Suprapubic skin (tissue), 3 donors: ENCODE results near the gene CERS6.

Source experiments
- CTCF ChIP-seq, 2 donors: fragments of 200-600 bp in 1 of 2; fragments of 450-650 bp in 1 of 2; sonication (generic) in 1 of 2; IDR thresholded peaks; one replicate each; pipeline ENCODE4 v1.5.1; 2016 to 2019; ENCODE audit warnings: antibody characterized with exemption in 2 of 2, mild to moderate bottlenecking in 1 of 2, moderate library complexity in 1 of 2
- EP300 ChIP-seq: sonication (generic); formaldehyde crosslinking; IDR thresholded peaks from one replicate; pipeline ENCODE4 v1.6.1; 2017; ENCODE audit warnings: antibody characterized with exemption

DNA sequence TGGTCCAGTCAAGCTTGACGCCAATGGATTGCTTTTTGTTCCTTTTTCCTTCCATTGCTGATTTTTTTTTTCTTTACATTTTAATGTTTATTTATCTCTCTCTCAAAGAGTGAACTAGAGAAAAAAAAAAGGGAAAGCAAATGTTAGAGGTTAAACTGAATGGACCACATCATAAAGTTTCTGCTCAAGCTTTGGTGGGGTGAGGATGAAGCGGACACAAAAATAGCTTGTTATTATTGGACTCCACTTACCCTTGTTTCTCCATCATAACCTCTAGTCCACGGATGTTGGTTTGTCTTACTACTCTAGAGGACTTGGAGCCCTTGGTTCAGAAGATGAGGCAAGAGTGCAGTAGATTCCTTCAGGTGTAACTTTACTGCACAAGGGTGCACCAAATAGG, 27.6 kb upstream of the CERS6 start:
- TF ChIP-seq EP300 (no peak), CTCF (IDR thresholded peaks at IDR 0.05) (no peak)
